Astrocyte (in vitro differentiated cells and primary cell): Measurements from ENCODE around the gene ECI1. TPM values are rescaled to one million over a fixed set of nuclear protein-coding genes. Genes with fewer than 3 reads are reported as not detected.

ENCODE experiments used
- DNase-seq: peaks from one replicate; pipeline ENCODE4 v3.0.0-alpha.2; 2010; ENCODE audit warnings: low read depth
- FAIRE-seq: peaks from 2 replicates; lab custom pipeline; 2011; peaks lifted over from hg19 to GRCh38; lab: Jason Lieb, UNC
- H2AFZ ChIP-seq: 2 replicates; pipeline ENCODE4 v1.6.0; 2012; ENCODE audit warnings: low read depth, low read length, inconsistent platforms
- H3K27ac ChIP-seq: 2 replicates; pipeline ENCODE4 v1.5.1; 2011; ENCODE audit warnings: low read depth, low read length, inconsistent platforms
- H3K27me3 ChIP-seq: 2 replicates; pipeline ENCODE4 v1.6.0; 2011; ENCODE audit warnings: low read length, inconsistent platforms; ENCODE audit not compliant: insufficient read depth
- H3K36me3 ChIP-seq: 2 replicates; pipeline ENCODE4 v1.5.1; 2011; ENCODE audit warnings: low read length, inconsistent platforms; ENCODE audit not compliant: insufficient read depth
- H3K4me1 ChIP-seq: 2 replicates; pipeline ENCODE4 v1.5.1; 2011; ENCODE audit warnings: low read length, inconsistent platforms; ENCODE audit not compliant: insufficient read depth
- H3K4me2 ChIP-seq: 2 replicates; pipeline ENCODE4 v1.6.0; 2012; ENCODE audit warnings: low read length, inconsistent platforms
- H3K4me3 ChIP-seq: 2 replicates; pipeline ENCODE4 v1.5.1; 2011; ENCODE audit warnings: low read depth, mild to moderate bottlenecking, low read length, inconsistent platforms; ENCODE audit not compliant: insufficient read depth
- H3K79me2 ChIP-seq: 2 replicates; pipeline ENCODE4 v1.6.0; 2012; ENCODE audit warnings: mild to moderate bottlenecking, low read length, inconsistent platforms; ENCODE audit not compliant: insufficient read depth
- H3K9ac ChIP-seq: 2 replicates; pipeline ENCODE4 v1.6.0; 2012; ENCODE audit warnings: mild to moderate bottlenecking, low read length, inconsistent platforms
- H3K9me3 ChIP-seq: 2 replicates; pipeline ENCODE4 v1.5.1; 2012; ENCODE audit warnings: low read depth, mild to moderate bottlenecking, low read length, inconsistent platforms; ENCODE audit not compliant: insufficient read depth
- H4K20me1 ChIP-seq: 2 replicates; pipeline ENCODE4 v1.6.0; 2012; ENCODE audit warnings: low read length, inconsistent platforms; ENCODE audit not compliant: insufficient read depth
- H3K27ac Mint-ChIP-seq: one replicate; pipeline ENCODE4 v1.8.0; 2021; ENCODE audit warnings: mild to moderate bottlenecking, mixed read lengths; ENCODE audit not compliant: unreplicated experiment
- H3K27me3 Mint-ChIP-seq: one replicate; pipeline ENCODE4 v1.8.0; 2021; ENCODE audit warnings: low read depth, mixed read lengths; ENCODE audit not compliant: unreplicated experiment
- H3K36me3 Mint-ChIP-seq: one replicate; pipeline ENCODE4 v1.8.0; 2021; ENCODE audit warnings: low read depth, mixed read lengths; ENCODE audit not compliant: unreplicated experiment
- H3K4me1 Mint-ChIP-seq: one replicate; pipeline ENCODE4 v1.8.0; 2021; ENCODE audit warnings: low read depth, mixed read lengths; ENCODE audit not compliant: unreplicated experiment
- H3K4me3 Mint-ChIP-seq: one replicate; pipeline ENCODE4 v1.8.0; 2021; ENCODE audit warnings: mild to moderate bottlenecking, moderate library complexity, mixed read lengths; ENCODE audit not compliant: unreplicated experiment
- H3K9me3 Mint-ChIP-seq: one replicate; pipeline ENCODE4 v1.8.0; 2021; ENCODE audit warnings: mild to moderate bottlenecking, mixed read lengths; ENCODE audit not compliant: unreplicated experiment
- CTCF ChIP-seq: IDR thresholded peaks from 2 replicates; pipeline ENCODE4 v1.5.1; 2011; ENCODE audit warnings: low read depth, mild to moderate bottlenecking, inconsistent platforms, low read length, moderate library complexity; ENCODE audit not compliant: insufficient read depth
- EZH2 ChIP-seq: IDR thresholded peaks from 2 replicates; pipeline ENCODE4 v1.6.1; 2012; ENCODE audit warnings: mild to moderate bottlenecking, low read length, inconsistent platforms; ENCODE audit not compliant: insufficient read depth
- total RNA-seq: library from RNA; stranded (reverse); gene quantifications from 2 replicates; pipeline ENCODE4 v1.2.1, GENCODE V29; 2021

ECI1 gene
- total RNA-seq, 1 donor from 2014 or later, result 53.4 TPM

GRCh38 chr16:2229632-2230250, 21.6 kb downstream of the ECI1 start:
- H3K4me2 ChIP-seq, result no peak overlapping the region
- H3K9me3 ChIP-seq, result no peaks in the 10 kb centered on the region
- no peaks in the 10 kb centered on the region for H3K27me3 ChIP-seq
- no peaks in the 10 kb centered on the region for H3K9me3 Mint-ChIP-seq
- H3K9ac ChIP-seq, result no peak overlapping the region
- H3K36me3 Mint-ChIP-seq, result peaks cover 6% of the 10 kb centered on the region
- H2AFZ ChIP-seq, result no peak overlapping the region
- FAIRE-seq (no peak), DNase-seq (no peak)
- peaks cover 66% of the 10 kb centered on the region for H4K20me1 ChIP-seq
- TF ChIP-seq EZH2 (no peak), CTCF (no peak)
- no peak overlapping the region for H3K4me3 Mint-ChIP-seq
- no peaks in the 10 kb centered on the region for H3K27me3 Mint-ChIP-seq
- H3K79me2 ChIP-seq, result peaks cover 40% of the 10 kb centered on the region
- peaks cover 4% of the 10 kb centered on the region for H3K36me3 ChIP-seq
- peaks cover 7% of the 10 kb centered on the region for H3K4me1 ChIP-seq
- peaks cover 7% of the 10 kb centered on the region for H3K4me1 Mint-ChIP-seq
- no peak overlapping the region for H3K27ac ChIP-seq
- no peak overlapping the region for H3K27ac Mint-ChIP-seq
- H3K4me3 ChIP-seq, result no peak overlapping the region

- TF ChIP-seq CTCF (no peak), EZH2 (no peak)
Observed at GRCh38 chr16:2229091-2229490, 22.3 kb downstream of the ECI1 start.

GRCh38 chr16:2228161-2228824, 23.1 kb downstream of the ECI1 start:
- no peak overlapping the region for H3K9ac ChIP-seq
- no peaks in the 10 kb centered on the region for H3K27me3 Mint-ChIP-seq
- no peaks in the 10 kb centered on the region for H3K9me3 Mint-ChIP-seq
- DNase-seq, result no peak
- H3K4me1 ChIP-seq, result peaks cover 9% of the 10 kb centered on the region
- H3K79me2 ChIP-seq, result peaks cover 53% of the 10 kb centered on the region
- no peaks in the 10 kb centered on the region for H3K27me3 ChIP-seq
- no peak overlapping the region for H3K4me3 Mint-ChIP-seq
- no peaks in the 10 kb centered on the region for H3K9me3 ChIP-seq
- H3K36me3 Mint-ChIP-seq, result peaks cover 6% of the 10 kb centered on the region
- H3K4me3 ChIP-seq, result no peak overlapping the region
- FAIRE-seq, result no peak
- no peak overlapping the region for H2AFZ ChIP-seq
- peaks cover 7% of the 10 kb centered on the region for H3K4me1 Mint-ChIP-seq
- H4K20me1 ChIP-seq, result peaks cover 75% of the 10 kb centered on the region
- TF ChIP-seq EZH2, result no peak
- no peak for TF ChIP-seq CTCF
- no peak overlapping the region for H3K4me2 ChIP-seq
- no peak overlapping the region for H3K27ac Mint-ChIP-seq
- peaks cover 4% of the 10 kb centered on the region for H3K36me3 ChIP-seq
- no peak overlapping the region for H3K27ac ChIP-seq

More at GRCh38 chr16:2229091-2229490, 22.3 kb downstream of the ECI1 start:
- no peaks in the 10 kb centered on the region for H3K9me3 Mint-ChIP-seq
- H4K20me1 ChIP-seq, result peaks cover 72% of the 10 kb centered on the region
- H3K4me3 ChIP-seq, result no peak overlapping the region
- H3K27me3 Mint-ChIP-seq, result no peaks in the 10 kb centered on the region
- H3K36me3 ChIP-seq, result peaks cover 4% of the 10 kb centered on the region
- no peak for FAIRE-seq
- H3K27me3 ChIP-seq, result no peaks in the 10 kb centered on the region
- no peak overlapping the region for H2AFZ ChIP-seq
- no peaks in the 10 kb centered on the region for H3K9me3 ChIP-seq
- H3K4me1 ChIP-seq, result peaks cover 9% of the 10 kb centered on the region
- peaks cover 46% of the 10 kb centered on the region for H3K79me2 ChIP-seq
- DNase-seq, result no peak
- peaks cover 7% of the 10 kb centered on the region for H3K4me1 Mint-ChIP-seq
- no peak overlapping the region for H3K27ac Mint-ChIP-seq
- H3K4me3 Mint-ChIP-seq, result no peak overlapping the region
- H3K36me3 Mint-ChIP-seq, result peaks cover 6% of the 10 kb centered on the region
- H3K9ac ChIP-seq, result no peak overlapping the region
- no peak overlapping the region for H3K4me2 ChIP-seq
- no peak overlapping the region for H3K27ac ChIP-seq
